NCI-H2196 treated with DMSO at 0.1 percent for 48 hours (cell line): ENCODE data around the gene IRGM.
"Not testable (repeated sequence)": the region's sequence is repeated elsewhere in the genome, so short reads cannot be mapped to it uniquely, and the experiment has no call there.

Experiments
- DNase-seq: peaks from one replicate; lab custom pipeline; 2025; ENCODE audit not compliant: unreplicated experiment; lab: John Stamatoyannopoulos, UW

Gene IRGM

DNA sequence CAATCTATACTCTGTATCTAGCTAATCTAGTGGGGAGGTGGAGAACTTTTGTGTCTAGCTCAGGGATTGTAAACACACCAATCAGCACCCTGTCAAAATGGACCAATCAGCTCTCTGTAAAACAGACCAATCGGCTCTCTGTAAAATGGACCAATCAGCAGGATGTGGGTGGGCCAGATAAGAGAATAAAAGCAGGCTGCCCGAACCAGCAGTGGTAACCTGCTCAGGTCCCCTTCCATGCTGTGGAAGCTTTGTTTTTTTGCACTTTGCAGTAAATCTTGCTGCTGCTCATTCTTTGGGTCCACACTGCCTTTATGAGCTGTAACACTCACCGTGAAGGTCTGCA lies at the start of gene IRGM:
Gene IRGM, plus strand, starts transcription at position 214 of the 346 bp plus-strand sequence. CDS start 1,603 bp downstream, outside the sequence.
- DNase-seq: not testable (repeated sequence)

DNA sequence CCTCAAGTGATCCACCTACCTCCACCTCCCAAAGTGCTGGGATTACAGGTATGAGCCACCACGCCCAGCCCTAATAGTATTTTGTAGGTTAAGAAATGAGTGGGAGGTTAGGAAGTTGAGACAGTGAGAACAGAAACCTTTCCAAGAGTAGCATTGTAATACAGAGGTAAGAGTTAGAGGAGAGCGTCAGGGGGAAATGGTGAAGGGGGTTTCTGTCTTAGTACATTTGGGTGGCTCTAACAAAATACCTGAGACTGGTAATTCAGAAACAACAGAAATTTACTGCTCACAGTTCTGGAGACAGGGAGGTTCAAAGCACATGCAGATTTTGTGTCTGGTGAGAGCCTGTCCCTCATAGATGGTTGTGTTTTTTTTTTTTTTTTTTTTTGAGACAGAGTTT lies 48.9 kb upstream of the IRGM start:
- no peak for DNase-seq

GRCh38 chr5:150801117-150801927 lies 45.0 kb upstream of the IRGM start:
- peak; percentile 33 for DNase-seq

GRCh38 chr5:150804388-150804787 lies 41.9 kb upstream of the IRGM start:
- DNase-seq: no peak

GRCh38 chr5:150809363-150809762 lies 37.0 kb upstream of the IRGM start:
- DNase-seq: no peak

- DNase-seq: no peak
Measured at GRCh38 chr5:150815010-150815409, 31.3 kb upstream of the IRGM start.

DNA sequence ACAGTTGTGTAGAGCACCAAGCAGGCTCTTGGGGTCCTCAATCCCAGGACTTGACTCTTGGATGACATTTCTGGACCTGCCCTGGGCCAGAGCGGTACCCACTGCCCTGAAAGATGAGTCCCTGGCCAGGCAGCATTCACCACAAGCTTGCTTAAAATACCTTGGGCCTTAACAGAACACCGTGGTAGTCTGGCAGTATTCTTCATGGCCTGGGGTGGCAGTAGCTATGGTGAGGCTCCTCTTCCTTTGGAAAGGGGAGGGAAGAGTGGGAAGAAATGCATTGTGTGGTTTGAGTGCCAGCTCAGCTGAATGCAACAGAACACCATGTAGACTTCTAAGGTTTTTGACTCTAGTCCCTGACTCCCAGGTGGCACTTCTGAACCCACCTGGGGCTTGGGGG lies 29.4 kb upstream of the IRGM start:
- no peak for DNase-seq

DNA sequence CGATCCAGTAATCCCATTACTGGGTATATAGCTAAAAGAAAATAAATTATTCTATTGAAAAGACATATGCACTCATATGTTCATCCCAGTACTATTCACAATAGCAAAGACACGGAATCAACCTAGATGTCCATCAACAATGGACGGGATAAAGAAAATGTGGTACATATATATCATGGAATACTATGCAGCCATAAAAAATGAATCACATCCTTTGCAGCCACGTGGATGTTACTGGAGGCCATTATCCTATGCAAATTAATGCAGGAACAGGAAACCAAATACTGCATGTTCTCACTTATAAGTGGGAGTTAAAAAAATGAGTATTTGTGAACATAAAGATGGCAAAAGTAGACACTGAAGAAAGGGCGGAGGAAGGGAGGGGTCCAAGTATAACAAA lies 16.6 kb upstream of the IRGM start:
- no peak for DNase-seq

DNA sequence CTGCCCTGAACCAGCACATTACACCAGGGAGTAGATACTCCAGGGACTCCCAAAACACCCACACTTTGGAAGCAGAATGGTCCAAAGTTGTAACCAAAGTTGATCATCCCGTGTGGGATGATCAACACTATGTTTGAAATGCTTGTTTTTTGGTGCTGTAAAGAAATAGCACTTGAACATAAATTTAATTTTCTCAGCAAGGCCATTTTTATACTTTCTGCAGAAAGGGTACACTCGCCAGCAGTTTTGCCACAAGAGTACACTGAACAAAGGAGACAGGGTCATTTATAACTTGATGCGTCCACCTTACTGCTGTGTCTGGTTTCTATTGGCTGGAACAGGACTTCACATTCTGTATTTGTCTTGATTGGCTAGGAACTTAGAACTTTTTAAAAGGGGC lies 14.5 kb upstream of the IRGM start:
- not testable (repeated sequence) for DNase-seq

DNA sequence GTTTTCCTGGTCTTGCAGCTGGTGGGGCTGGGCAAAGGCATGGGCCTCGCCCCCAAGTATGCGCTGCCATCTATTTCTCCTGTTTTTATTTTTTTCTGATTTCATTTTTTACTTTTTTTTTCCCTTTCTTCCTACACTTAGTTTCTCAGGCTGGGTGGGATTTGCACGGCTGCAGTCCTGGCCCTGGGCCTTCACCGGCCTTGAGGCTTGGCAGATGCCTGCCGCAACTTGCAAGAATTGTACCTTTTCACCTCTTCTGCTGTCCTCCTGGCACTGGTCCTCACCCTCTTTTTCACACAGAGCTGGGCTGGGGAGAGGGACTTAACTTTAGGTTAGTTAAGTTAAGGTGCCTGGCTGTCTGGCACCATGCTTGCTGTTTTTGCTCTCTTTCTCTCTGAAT lies 10.3 kb upstream of the IRGM start:
- DNase-seq: no peak

- no peak for DNase-seq
Measured at GRCh38 chr5:150836703-150837102, 9.6 kb upstream of the IRGM start.

- not testable (repeated sequence) for DNase-seq
Measured at GRCh38 chr5:150845185-150845859, 999 bp upstream of the IRGM start.

DNA sequence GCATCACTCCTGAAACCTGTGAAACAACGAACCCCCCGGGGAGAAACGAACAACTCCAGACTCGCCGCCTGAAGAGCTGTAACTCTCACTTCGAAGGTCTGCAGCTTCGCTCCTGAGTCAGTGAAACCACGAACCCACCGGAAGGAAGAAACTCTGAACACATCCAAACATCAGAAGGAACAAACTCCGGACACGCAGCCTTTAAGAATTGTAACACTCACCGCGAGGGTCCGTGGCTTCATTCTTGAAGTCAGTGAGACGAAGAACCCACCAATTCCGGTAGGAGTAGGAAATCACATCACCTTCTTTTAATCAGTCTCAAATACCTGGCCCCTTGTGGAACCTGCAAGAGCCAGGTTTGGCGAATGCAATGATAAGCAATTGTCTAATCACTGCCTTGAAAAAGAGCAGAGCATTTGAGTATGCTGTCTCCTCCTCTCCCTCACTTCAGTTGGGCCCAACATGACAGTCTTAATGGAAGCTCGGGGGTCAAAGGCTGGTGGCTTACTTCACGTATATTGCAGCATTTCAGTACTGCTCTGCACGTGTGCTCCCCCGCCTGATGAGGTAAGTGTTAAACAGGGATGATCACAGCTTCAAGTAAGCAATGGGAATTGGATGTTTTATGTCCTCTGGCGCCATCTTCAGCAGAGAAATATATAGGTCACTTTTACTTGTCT lies 473 bp downstream of the IRGM start:
- DNase-seq: peak; percentile 84

- DNase-seq: no peak
Measured at GRCh38 chr5:150847334-150847695, 994 bp downstream of the IRGM start.

DNA sequence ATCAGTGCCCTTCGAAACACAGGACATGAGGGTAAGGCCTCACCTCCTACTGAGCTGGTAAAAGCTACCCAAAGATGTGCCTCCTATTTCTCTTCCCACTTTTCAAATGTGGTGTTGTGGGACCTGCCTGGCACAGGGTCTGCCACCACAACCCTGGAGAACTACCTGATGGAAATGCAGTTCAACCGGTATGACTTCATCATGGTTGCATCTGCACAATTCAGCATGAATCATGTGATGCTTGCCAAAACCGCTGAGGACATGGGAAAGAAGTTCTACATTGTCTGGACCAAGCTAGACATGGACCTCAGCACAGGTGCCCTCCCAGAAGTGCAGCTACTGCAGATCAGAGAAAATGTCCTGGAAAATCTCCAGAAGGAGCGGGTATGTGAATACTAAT lies 1.9 kb downstream of the IRGM start:
- DNase-seq: no peak

- no peak for DNase-seq
Measured at GRCh38 chr5:150851039-150851438, 4.7 kb downstream of the IRGM start.

DNA sequence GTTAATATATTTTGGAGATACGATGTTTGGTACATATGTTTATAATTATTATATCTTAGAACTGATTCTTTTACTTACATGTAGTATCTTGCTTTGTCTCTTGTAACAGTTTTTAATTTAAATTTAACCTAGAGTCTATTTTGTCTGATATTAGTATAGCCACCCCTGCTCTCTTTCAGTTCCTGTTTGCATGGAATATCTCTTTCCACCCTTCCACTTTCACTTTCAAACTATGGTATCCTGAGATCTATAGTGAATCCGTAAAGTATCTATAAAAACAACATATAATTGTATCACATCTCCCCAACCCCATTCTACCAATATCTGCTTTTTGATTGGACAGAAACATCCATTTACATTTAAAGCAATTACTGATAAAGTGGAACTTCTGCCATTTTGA lies 7.2 kb downstream of the IRGM start:
- DNase-seq: no peak

GRCh38 chr5:150856700-150857099 lies 10.4 kb downstream of the IRGM start:
- not testable (repeated sequence) for DNase-seq

DNA sequence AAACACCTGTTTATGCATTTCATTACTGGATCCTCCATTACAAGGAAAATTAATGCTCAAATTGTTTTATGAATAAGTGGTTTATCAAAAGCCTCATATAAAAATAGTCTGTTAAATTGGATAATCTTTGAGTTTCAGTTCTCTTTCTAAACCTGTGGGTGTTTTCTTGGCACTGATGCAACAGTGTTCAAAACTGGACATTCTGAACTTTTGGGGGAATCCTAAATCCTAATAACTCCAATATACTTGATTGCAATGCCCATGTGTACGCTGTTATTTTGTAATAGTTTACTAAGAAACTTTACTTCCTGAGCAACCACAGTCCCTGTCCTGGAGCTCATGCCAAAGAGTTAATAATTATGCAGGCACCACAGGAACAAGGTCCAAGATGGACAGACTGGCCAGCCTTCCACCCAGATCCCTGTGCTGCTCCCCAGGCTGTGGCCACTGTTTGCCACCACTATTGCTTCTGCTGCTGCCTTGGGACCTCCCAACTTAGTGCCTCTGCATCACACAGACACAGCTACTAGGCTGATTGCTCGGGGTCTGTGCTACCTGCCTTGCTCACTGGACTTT lies 14.0 kb downstream of the IRGM start:
- no peak for DNase-seq

- no peak for DNase-seq
Measured at GRCh38 chr5:150862070-150862469, 15.7 kb downstream of the IRGM start.

DNA sequence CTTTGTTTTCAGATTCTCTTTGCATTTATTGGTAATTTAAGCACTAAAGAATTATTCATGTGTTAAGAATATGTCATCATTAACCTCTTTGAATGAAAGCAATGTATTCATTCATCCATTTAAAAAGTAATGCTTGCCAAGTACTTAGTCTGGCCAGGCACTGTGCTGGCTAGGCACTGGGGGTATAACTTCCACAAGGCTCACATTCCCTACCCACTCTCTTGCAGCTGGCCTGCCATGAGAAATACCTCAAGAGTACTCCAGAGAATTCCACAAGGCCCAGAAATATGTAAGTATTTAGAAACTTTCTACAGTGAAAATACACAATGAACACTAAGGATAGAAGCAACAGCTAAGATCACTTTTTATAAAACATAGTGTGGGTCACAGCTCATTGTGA lies 33.0 kb downstream of the IRGM start:
- DNase-seq: no peak
